Mucosa of rectum (tissue), 2 donors: ENCODE data around the gene MRPS21.

Experiments used
- H3K27ac ChIP-seq, 2 donors: one replicate each; pipeline ENCODE4 v1.7.0; 2013; ENCODE audit warnings: inconsistent platforms in 2 of 2, low read depth in 2 of 2, low read length in 2 of 2
- H3K27me3 ChIP-seq, 2 donors: one replicate each; pipeline ENCODE4 v1.7.0; 2013; ENCODE audit warnings: low read length in 2 of 2; ENCODE audit not compliant: control insufficient read depth in 2 of 2, insufficient read depth in 2 of 2
- H3K36me3 ChIP-seq, 2 donors: one replicate each; pipeline ENCODE4 v1.7.0; 2013; ENCODE audit warnings: low read length in 2 of 2; ENCODE audit not compliant: control insufficient read depth in 2 of 2, insufficient read depth in 2 of 2
- H3K4me1 ChIP-seq, 2 donors: one replicate each; pipeline ENCODE4 v1.7.0; 2013; ENCODE audit warnings: low read length in 2 of 2, mild to moderate bottlenecking in 1 of 2; ENCODE audit not compliant: control insufficient read depth in 2 of 2, insufficient read depth in 2 of 2
- H3K4me3 ChIP-seq, 2 donors: one replicate each; pipeline ENCODE4 v1.7.0; 2013; ENCODE audit warnings: low read length in 2 of 2
- H3K9ac ChIP-seq, 2 donors: one replicate each; pipeline ENCODE4 v1.7.0; 2013; ENCODE audit warnings: low read length in 2 of 2, low read depth in 1 of 2, mild to moderate bottlenecking in 1 of 2
- H3K9me3 ChIP-seq, 2 donors: one replicate each; pipeline ENCODE4 v1.7.0; 2013; ENCODE audit warnings: low read length in 2 of 2; ENCODE audit not compliant: control insufficient read depth in 2 of 2
- donor health status: healthy.
- donor health status: Normal muscosa, but diverticular disease.

Gene MRPS21

DNA sequence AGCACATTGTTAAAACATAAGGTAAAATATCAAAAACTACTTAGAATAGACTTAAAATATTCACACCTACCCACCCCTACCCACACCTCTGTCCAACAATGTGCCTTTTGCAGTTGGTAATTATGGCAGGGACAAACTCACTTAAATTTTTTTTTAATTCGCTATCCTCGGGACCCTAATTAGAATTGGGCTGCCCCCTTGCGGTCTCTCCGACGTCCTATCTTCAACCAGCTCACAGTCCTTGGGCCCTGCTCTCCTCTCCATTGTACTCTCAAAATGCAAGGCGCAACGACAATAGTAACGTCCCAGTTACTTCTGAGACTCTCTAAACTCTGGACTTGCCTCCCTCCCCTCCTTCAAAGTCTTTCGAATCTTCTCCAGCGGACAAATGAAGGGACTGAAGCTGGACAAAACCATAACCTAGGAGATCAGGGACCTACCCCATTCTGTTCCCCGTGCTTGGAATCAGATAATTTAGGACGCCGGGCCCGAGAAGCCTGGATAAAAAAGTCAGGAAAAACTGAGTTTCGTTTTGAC, 12.4 kb upstream of the MRPS21 start:
- peaks cover 19% of the 10 kb centered on the region in 2 donors for H3K4me1 ChIP-seq
- H3K36me3 ChIP-seq, result peaks cover 0 to 1% of the 10 kb centered on the region in 2 donors
- peak overlapping the region; percentile 65 to 80 for H3K4me3 ChIP-seq

DNA sequence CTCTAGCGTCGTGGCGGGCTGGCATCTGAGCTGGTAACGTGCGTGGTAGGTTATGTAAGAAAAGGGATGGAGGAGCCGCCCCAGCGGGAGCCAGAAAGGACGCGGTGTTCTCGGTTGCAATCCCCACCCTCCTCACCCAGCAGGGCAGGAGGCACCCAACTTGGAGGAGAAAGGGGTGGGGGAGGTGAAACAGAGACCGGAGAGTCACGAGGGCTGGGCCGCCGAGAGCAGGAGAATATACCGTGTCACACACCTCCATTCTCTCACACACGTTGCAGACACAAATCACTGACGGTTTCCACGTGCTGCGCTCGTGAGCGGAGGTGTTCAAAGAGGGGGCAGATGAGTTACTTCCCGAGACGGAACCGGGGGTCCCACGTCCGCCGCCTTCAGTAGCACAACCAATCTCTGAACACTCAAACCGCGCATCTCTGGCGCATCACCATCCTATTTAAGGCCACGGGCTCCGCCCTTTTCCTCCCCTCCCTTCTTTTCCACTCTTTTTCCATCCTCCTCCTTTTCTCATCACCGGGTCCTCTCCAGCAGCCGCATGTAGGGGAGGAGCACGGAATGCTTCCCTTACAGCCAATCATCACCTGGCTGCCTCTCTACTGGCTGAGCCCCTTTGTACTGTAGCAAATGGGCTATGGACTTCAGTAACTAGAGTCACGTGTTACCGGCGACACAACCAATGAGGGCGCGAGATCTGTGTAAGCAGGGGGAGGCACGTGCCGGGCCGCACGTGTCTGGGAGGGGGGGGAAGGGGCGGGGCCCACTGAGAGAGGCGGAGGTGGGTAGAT, 11.7 kb upstream of the MRPS21 start, which contains the start of gene CIART:
CIART (plus strand) TSS at position 797 of the 800 bp plus-strand sequence. CDS start 714 bp downstream, outside the sequence.
- peak within 1 kb of the TSS; percentile 73 to 79 for H3K27ac ChIP-seq
- peak within 1 kb of the TSS; percentile 63 to 66 for H3K9ac ChIP-seq
- H3K4me3 ChIP-seq, result peak within 1 kb of the TSS; percentile 65 to 80
- H3K36me3 ChIP-seq, result peaks cover 0 to 7% of the 10 kb centered on the region in 2 donors
- no peaks in the 10 kb centered on the region for H3K9me3 ChIP-seq
- H3K27me3 ChIP-seq, result no peaks in the 10 kb centered on the region
- H3K4me1 ChIP-seq, result peaks cover 19% of the 10 kb centered on the region in 2 donors

More for the DNA sequence above, 12.4 kb upstream of the MRPS21 start:
- H3K27ac ChIP-seq, result peak overlapping the region; percentile 73 to 79
- H3K27me3 ChIP-seq, result no peaks in the 10 kb centered on the region
- no peaks in the 10 kb centered on the region for H3K9me3 ChIP-seq
- peak overlapping the region; percentile 63 to 66 for H3K9ac ChIP-seq

- H3K9me3 ChIP-seq, result no peaks in the 10 kb centered on the region
- H3K27me3 ChIP-seq, result no peaks in the 10 kb centered on the region
- peak overlapping the region; percentile 24 to 45 for H3K9ac ChIP-seq
- peak overlapping the region; percentile 65 to 74 for H3K4me3 ChIP-seq
- H3K27ac ChIP-seq, result peak overlapping the region; percentile 25 to 58
- peaks cover 0 to 7% of the 10 kb centered on the region in 2 donors for H3K36me3 ChIP-seq
- peaks cover 19% of the 10 kb centered on the region in 2 donors for H3K4me1 ChIP-seq
These were observed 11.1 kb upstream of the MRPS21 start for GRCh38 chr1:150282558-150282958.

GRCh38 chr1:150283260-150283659, 10.4 kb upstream of the MRPS21 start:
- Histone ChIP-seq H3K36me3 (peaks cover 0 to 7% of the 10 kb centered on the region in 2 donors), H3K9me3 (no peaks in the 10 kb centered on the region), H3K4me1 (peaks cover 19% of the 10 kb centered on the region in 2 donors), H3K9ac (no peak overlapping the region), H3K27ac (no peak overlapping the region), H3K4me3 (peak overlapping the region in 1 of 2 donors; percentile 74), H3K27me3 (no peaks in the 10 kb centered on the region)

- Histone ChIP-seq H3K27ac (no peak overlapping the region), H3K36me3 (peaks cover 0 to 7% of the 10 kb centered on the region in 2 donors), H3K4me3 (no peak overlapping the region), H3K27me3 (no peaks in the 10 kb centered on the region), H3K4me1 (peaks cover 2% of the 10 kb centered on the region in 2 donors), H3K9ac (no peak overlapping the region), H3K9me3 (no peaks in the 10 kb centered on the region)
These were observed 5.3 kb upstream of the MRPS21 start for GRCh38 chr1:150288382-150288781.

GRCh38 chr1:150288822-150289221, 4.8 kb upstream of the MRPS21 start:
- Histone ChIP-seq H3K36me3 (peaks cover 0 to 7% of the 10 kb centered on the region in 2 donors), H3K9ac (no peak overlapping the region), H3K9me3 (no peaks in the 10 kb centered on the region), H3K4me1 (peaks cover 3 to 5% of the 10 kb centered on the region in 2 donors), H3K27me3 (no peaks in the 10 kb centered on the region), H3K27ac (no peak overlapping the region), H3K4me3 (no peak overlapping the region)

DNA sequence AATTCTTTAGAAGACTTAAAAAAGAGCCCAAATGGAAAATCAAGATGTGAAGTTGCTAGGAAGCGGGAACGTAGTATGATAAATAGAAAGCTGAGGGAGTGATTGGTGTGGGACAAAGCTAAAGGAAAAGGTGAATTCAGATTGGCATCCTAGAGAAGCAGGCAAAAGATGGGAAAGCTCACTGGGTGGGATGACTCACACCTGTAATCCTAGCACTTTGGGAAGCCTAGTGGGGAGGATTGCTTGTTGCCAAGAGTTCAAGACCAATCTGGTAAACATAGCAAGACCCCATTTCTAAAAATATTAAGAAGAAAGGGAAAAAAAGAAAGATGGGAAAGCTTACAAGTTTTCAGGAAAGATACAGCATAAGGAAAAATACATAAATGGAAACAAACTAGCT, 1.8 kb downstream of the MRPS21 start:
- no peak overlapping the region for H3K4me3 ChIP-seq
- no peaks in the 10 kb centered on the region for H3K27me3 ChIP-seq
- peaks cover 3 to 8% of the 10 kb centered on the region in 2 donors for H3K4me1 ChIP-seq
- H3K27ac ChIP-seq, result no peak overlapping the region
- no peak overlapping the region for H3K9ac ChIP-seq
- no peaks in the 10 kb centered on the region for H3K9me3 ChIP-seq
- H3K36me3 ChIP-seq, result peaks cover 0 to 7% of the 10 kb centered on the region in 2 donors

DNA sequence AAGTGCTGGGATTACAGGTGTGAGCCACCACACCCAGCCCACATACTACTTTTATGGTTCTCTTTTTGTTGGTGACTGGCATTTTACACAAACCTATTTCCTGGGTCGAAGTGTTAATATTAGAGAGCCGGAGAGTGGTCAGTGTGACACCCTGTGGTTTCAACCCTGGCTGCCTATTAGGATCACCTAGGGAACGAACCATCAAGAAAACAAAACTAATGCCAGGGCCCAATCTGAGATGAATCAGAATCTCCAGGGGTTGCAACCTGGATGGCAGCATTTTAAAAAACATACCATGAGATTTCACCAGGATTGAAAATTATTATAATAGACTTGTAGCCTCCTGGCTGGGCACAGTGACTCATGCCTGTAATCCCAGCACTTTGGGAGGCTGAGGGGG, 6.1 kb downstream of the MRPS21 start:
- no peak overlapping the region for H3K9ac ChIP-seq
- H3K27ac ChIP-seq, result no peak overlapping the region
- H3K4me3 ChIP-seq, result no peak overlapping the region
- H3K27me3 ChIP-seq, result no peaks in the 10 kb centered on the region
- peaks cover 7 to 9% of the 10 kb centered on the region in 2 donors for H3K36me3 ChIP-seq
- H3K4me1 ChIP-seq, result no peaks in the 10 kb centered on the region
- no peaks in the 10 kb centered on the region for H3K9me3 ChIP-seq

GRCh38 chr1:150302338-150302737, 8.7 kb downstream of the MRPS21 start:
- Histone ChIP-seq H3K9me3 (no peaks in the 10 kb centered on the region), H3K9ac (no peak overlapping the region), H3K27me3 (no peaks in the 10 kb centered on the region), H3K27ac (no peak overlapping the region), H3K4me1 (no peaks in the 10 kb centered on the region), H3K36me3 (peaks cover 6 to 7% of the 10 kb centered on the region in 2 donors), H3K4me3 (no peak overlapping the region)

GRCh38 chr1:150302902-150303301, 9.2 kb downstream of the MRPS21 start:
- H3K27me3 ChIP-seq, result no peaks in the 10 kb centered on the region
- H3K36me3 ChIP-seq, result peaks cover 6 to 7% of the 10 kb centered on the region in 2 donors
- no peaks in the 10 kb centered on the region for H3K4me1 ChIP-seq
- no peak overlapping the region for H3K4me3 ChIP-seq
- H3K27ac ChIP-seq, result no peak overlapping the region
- no peak overlapping the region for H3K9ac ChIP-seq
- no peaks in the 10 kb centered on the region for H3K9me3 ChIP-seq
